Thoracic aorta (tissue), 2 donors: ENCODE measurements around the gene PCBD1. TPM values are rescaled to one million over a fixed set of nuclear protein-coding genes. Genes with fewer than 3 reads are reported as not detected.

Experiments used
- ATAC-seq: fragments of 150-250 bp; one replicate; pipeline ENCODE4 v1.8.0; 2017; ENCODE audit warnings: low read depth; ENCODE audit not compliant: insufficient number of reproducible peaks, low FRiP score
- DNase-seq: peaks from one replicate; pipeline ENCODE4 v3.0.0-alpha.2; 2020; ENCODE audit warnings: low spot score
- H3K27ac ChIP-seq, 2 donors: fragments of 200-600 bp; sonication (generic); 1 replicate in 1 of 2; 2 replicates in 1 of 2; pipeline ENCODE4 v1.5.1; 2016; ENCODE audit warnings: mild to moderate bottlenecking in 2 of 2, moderate library complexity in 2 of 2
- H3K27me3 ChIP-seq: fragments of 200-600 bp; sonication (generic); replicated peaks from 2 replicates; pipeline ENCODE4 v1.6.0; 2016; ENCODE audit warnings: mild to moderate bottlenecking; ENCODE audit not compliant: insufficient read depth
- H3K36me3 ChIP-seq: fragments of 200-600 bp; sonication (generic); one replicate; pipeline ENCODE4 v1.5.1; 2016
- H3K4me1 ChIP-seq, 2 donors: fragments of 200-600 bp; sonication (generic); 1 replicate in 1 of 2; 2 replicates in 1 of 2; pipeline versions ENCODE4 v1.5.1 to v1.6.0; 2016; ENCODE audit warnings: low read depth in 2 of 2, mild to moderate bottlenecking in 1 of 2; ENCODE audit not compliant: control insufficient read depth in 1 of 2
- H3K4me3 ChIP-seq: fragments of 200-600 bp; sonication (generic); 2 replicates; pipeline ENCODE4 v1.5.1; 2016; ENCODE audit warnings: mild to moderate bottlenecking
- H3K9me3 ChIP-seq: fragments of 200-600 bp; sonication (generic); 2 replicates; pipeline ENCODE4 v1.5.1; 2016
- total RNA-seq, 2 donors: library from RNA; depleted of rRNA; stranded (reverse); fragments of >200 nt; gene quantifications; one replicate each; pipeline versions ENCODE4 v1.1.0 to v1.2.3, GENCODE V29; 2016
- TF ChIP-seq, protein P1 (sequence below): fragments of 200-600 bp; sonication (generic); IDR thresholded peaks from one replicate; pipeline ENCODE4 v1.5.1; 2019; ENCODE audit warnings: antibody characterized with exemption

The PCBD1 gene
- total RNA-seq, 2 donors from 2014 or later, result 12.8 to 36.0 TPM

DNA sequence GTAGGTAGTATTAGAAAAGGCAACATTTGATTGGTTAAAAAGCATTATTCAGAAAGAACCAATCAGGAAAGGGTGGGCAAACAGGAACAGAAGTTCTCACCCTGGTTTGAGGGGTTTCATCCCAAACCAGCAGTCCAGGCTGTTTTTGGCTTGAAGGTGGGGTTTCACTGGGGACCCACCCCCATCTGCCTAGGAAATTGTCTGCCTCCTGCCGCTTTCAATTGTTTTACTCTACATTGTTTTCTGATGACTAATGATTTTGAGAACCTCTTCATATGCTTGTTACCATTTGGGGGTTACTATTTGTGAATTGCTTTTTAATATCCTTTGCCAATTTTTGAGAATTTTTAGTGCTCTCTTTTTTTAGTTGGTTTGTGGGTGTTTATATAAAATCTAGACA, 3.3 kb upstream of the PCBD1 start:
- TF ChIP-seq, protein P1, sequence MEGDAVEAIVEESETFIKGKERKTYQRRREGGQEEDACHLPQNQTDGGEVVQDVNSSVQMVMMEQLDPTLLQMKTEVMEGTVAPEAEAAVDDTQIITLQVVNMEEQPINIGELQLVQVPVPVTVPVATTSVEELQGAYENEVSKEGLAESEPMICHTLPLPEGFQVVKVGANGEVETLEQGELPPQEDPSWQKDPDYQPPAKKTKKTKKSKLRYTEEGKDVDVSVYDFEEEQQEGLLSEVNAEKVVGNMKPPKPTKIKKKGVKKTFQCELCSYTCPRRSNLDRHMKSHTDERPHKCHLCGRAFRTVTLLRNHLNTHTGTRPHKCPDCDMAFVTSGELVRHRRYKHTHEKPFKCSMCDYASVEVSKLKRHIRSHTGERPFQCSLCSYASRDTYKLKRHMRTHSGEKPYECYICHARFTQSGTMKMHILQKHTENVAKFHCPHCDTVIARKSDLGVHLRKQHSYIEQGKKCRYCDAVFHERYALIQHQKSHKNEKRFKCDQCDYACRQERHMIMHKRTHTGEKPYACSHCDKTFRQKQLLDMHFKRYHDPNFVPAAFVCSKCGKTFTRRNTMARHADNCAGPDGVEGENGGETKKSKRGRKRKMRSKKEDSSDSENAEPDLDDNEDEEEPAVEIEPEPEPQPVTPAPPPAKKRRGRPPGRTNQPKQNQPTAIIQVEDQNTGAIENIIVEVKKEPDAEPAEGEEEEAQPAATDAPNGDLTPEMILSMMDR, result no peak

DNA sequence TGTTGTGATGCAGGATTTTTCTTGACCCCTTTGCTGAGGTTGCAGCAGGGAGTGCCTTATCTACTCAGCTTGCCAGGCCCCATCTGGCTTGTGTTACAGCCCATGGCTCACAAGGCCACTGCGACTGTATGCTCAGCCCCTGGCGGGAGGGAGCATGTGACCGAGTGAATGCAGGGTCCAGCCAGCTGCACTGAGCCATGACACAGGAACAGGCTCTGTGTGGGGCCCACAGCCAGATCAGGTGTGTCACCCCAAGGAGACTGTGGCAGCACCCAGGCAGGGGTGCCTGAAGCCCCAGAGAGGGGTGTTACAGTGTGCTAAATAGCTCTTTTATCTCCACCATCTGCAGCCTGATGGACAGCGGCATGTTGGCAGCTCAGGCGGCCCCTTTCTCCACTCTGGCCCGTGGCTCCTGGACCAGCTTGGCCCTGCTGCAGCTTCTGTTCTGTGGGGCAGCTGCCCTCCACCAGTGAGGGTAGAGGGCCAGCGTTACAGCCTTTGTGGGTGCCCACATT, 2.6 kb upstream of the PCBD1 start:
- Histone ChIP-seq H3K27me3 (no peaks in the 10 kb centered on the region), H3K9me3 (no peaks in the 10 kb centered on the region), H3K4me3 (no peak overlapping the region), H3K27ac (no peak overlapping the region), H3K36me3 (no peaks in the 10 kb centered on the region), H3K4me1 (peaks cover 8 to 20% of the 10 kb centered on the region in 2 donors)
- DNase-seq, result no peak
- ATAC-seq, result no peak
- TF ChIP-seq, protein P1, result no peak

More for the DNA sequence above, 3.3 kb upstream of the PCBD1 start:
- Histone ChIP-seq H3K9me3 (no peaks in the 10 kb centered on the region), H3K27me3 (no peaks in the 10 kb centered on the region), H3K4me3 (no peak overlapping the region), H3K4me1 (peaks cover 8 to 20% of the 10 kb centered on the region in 2 donors), H3K36me3 (no peaks in the 10 kb centered on the region), H3K27ac (no peak overlapping the region)
- DNase-seq (no peak), ATAC-seq (no peak)

DNA sequence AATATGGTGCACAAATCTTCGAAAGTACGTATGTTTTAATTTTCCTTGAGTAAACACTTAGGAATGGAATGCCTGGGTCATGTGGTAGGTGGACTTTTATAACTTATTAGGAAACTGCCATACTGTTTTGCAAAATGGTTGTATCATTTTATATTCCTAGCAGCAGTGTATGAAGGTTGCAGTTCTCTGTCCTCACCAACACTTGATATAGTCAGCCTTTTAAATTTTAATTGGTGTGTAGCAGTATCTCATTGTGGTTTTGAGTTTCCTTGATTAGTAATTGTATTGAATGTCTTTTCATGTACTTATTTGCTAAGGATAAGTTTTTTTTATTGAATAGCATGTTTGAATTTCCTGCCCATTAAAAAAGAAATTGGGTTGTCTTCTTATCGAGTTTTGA, 926 bp upstream of the PCBD1 start:
- Histone ChIP-seq H3K4me1 (peaks cover 8 to 20% of the 10 kb centered on the region in 2 donors), H3K27ac (no peak overlapping the region), H3K9me3 (no peaks in the 10 kb centered on the region), H3K27me3 (no peaks in the 10 kb centered on the region), H3K36me3 (no peaks in the 10 kb centered on the region), H3K4me3 (no peak overlapping the region)
- ATAC-seq (no peak), DNase-seq (no peak)
- TF ChIP-seq, protein P1, result no peak

DNA sequence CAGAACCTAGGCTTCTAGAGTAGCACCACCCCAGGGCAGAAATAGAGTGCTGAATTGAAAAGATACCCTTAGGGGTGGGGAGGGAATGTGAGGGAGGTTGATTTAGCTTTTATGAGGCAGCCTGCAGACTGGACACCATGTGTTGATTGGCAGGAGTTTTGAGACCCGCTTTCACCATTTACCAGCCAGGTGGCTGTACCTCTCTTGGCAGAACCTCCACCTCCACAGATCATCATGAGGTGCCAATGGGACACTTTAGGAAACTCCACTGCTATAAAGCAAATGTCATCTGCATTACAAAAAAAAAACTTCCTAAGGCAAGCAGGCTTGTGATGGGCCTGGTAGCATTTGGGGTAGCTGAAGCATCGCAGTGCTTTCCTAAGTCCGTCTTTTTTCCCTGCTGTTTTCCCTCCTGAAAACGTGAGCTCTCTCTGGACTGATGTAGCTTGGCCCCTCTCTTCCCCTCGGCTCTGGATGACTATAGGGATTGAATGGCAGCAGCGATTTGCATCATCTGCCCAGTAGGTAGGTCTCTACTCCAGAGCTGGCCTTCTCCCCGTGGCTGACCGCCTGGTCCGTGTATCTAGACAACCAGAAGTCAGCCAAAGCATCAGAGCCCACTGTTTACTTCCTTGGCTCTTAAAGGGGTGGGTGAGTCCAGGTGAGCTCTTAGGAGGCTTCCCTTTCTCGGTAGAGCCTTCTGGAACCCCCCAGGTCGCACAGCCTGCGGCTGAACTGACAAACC, 1.3 kb downstream of the PCBD1 start:
- ATAC-seq (no peak), DNase-seq (no peak)
- Histone ChIP-seq H3K36me3 (no peaks in the 10 kb centered on the region), H3K27me3 (no peaks in the 10 kb centered on the region), H3K9me3 (no peaks in the 10 kb centered on the region), H3K27ac (peak overlapping the region; percentile 86 to 87), H3K4me1 (peaks cover 8 to 20% of the 10 kb centered on the region in 2 donors), H3K4me3 (peak overlapping the region; percentile 83)
- TF ChIP-seq, protein P1, result no peak

DNA sequence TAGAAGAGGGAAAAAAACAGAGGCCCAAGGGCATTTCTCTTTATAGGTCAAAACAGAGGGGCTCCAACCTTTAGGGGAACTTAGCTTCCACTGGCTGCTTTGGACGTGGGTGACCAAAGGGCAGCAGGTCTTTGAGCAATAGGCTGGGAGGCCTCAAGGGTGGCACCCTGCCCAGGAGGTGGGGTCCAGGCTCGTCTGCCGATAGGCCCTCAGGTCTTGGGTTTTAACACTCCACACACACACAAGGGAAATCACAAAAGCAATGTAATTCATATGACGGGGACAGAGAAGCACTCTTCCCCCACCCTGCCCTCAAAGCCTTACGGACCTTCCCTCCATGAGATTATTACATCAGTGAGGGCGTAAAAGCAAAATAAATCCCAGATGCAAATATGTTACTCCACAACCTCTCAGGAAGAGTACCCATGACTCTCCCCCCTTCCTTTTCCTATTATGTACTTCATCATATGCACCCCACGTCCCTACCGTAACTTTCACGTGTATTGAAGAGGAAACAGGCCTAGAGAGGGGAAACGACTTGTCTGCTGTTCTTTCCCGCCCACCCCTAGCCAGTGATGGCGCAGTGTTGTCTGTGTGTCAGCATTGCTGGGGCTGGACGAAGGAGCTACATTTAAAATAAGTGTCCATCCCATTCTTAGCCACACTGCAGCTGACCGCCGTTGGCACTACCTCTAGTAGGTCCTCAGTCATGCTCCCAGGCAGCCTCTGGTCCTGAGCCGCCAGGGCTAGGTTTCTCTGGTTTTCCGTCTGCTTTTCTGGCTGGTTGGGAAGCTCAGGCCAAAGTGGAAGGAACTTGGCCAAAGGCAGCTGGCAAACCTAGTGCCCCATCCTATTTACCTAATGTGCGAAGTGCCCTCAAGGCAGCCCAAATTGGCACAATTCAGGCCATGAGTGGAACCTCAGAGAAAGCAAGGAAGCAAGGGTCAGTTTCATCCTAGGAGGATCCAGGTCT, 2.1 kb downstream of the PCBD1 start:
- no peak for ATAC-seq
- no peak overlapping the region for H3K27ac ChIP-seq
- no peak overlapping the region for H3K4me3 ChIP-seq
- H3K4me1 ChIP-seq, result peaks cover 8 to 20% of the 10 kb centered on the region in 2 donors
- H3K36me3 ChIP-seq, result no peaks in the 10 kb centered on the region
- H3K27me3 ChIP-seq, result no peaks in the 10 kb centered on the region
- DNase-seq, result no peak
- TF ChIP-seq, protein P1, result no peak
- no peaks in the 10 kb centered on the region for H3K9me3 ChIP-seq
